GM12891 (cell line): ENCODE results near the gene P4HA2.

Experiments used
- POLR2A ChIP-seq: IDR thresholded peaks from 2 replicates; pipeline ENCODE4 v1.6.1; 2011; ENCODE audit warnings: low read depth, low read length, control low read depth
- POLR2AphosphoS5 ChIP-seq: IDR thresholded peaks from 2 replicates; pipeline ENCODE4 v1.6.1; 2011; ENCODE audit warnings: low read depth, low read length, control low read depth
- SPI1 ChIP-seq: IDR thresholded peaks from 2 replicates; pipeline ENCODE4 v1.6.1; 2011; ENCODE audit warnings: low read depth, low read length, control low read depth
- TAF1 ChIP-seq: IDR thresholded peaks from 2 replicates; pipeline ENCODE4 v1.6.1; 2011; ENCODE audit warnings: low read depth, low read length, control low read depth

- TF ChIP-seq POLR2AphosphoS5 (no peak), POLR2A (no peak), TAF1 (no peak), SPI1 (no peak)
Observed at GRCh38 chr5:132225165-132226032, 2.3 kb downstream of the P4HA2 start.
